ENCODE data around the gene PCBD1.

- TF ChIP-seq POLR2AphosphoS5 (IDR thresholded peaks at IDR 0.05; ENCODE audit: low read depth, low read length) (no peak), POLR2A (IDR thresholded peaks at IDR 0.05; ENCODE audit: low read depth, low read length) (no peak), TAF1 (IDR thresholded peaks at IDR 0.05; ENCODE audit: borderline replicate concordance, low read depth, low read length) (no peak)
Measured at GRCh38 chr10:70913893-70914240, 25.5 kb upstream of the PCBD1 start.
